Activated CD4-positive, alpha-beta memory T cell treated with anti-CD3 and anti-CD28 coated beads for 36 hours (primary cell): ENCODE data around the gene SLIT1. TPM values are rescaled to one million over a fixed set of nuclear protein-coding genes. Genes with fewer than 3 reads are reported as not detected.

Experiments
- CTCF ChIA-PET: fragments of 350-600 bp; sonication (Branson Sonifier 250); formaldehyde crosslinking; loops from one replicate; lab custom pipeline; 2021; ENCODE audit warnings: antibody characterized with exemption, inconsistent platforms; lab: Charles Lee
- POLR2A ChIA-PET: fragments of 350-600 bp; sonication (Branson Sonifier 250); formaldehyde crosslinking; loops from one replicate; lab custom pipeline; 2021; ENCODE audit warnings: antibody characterized with exemption; lab: Charles Lee
- DNase-seq: peaks from one replicate; pipeline ENCODE4 v3.0.0-alpha.2; 2020
- H3K27ac Mint-ChIP-seq: one replicate; pipeline ENCODE4 v1.8.0; 2021; ENCODE audit warnings: mixed read lengths
- H3K27me3 Mint-ChIP-seq: one replicate; pipeline ENCODE4 v1.8.0; 2021; ENCODE audit warnings: mixed read lengths
- H3K36me3 Mint-ChIP-seq: one replicate; pipeline ENCODE4 v1.8.0; 2021; ENCODE audit warnings: mixed read lengths
- H3K4me1 Mint-ChIP-seq: one replicate; pipeline ENCODE4 v1.8.0; 2021; ENCODE audit warnings: low read depth, mixed read lengths
- H3K4me3 Mint-ChIP-seq: one replicate; pipeline ENCODE4 v1.8.0; 2021; ENCODE audit warnings: mild to moderate bottlenecking, mixed read lengths
- H3K9me3 Mint-ChIP-seq: one replicate; pipeline ENCODE4 v1.8.0; 2021; ENCODE audit warnings: mixed read lengths
- intact Hi-C: fragments of 100-400 bp; cut with micrococcal nuclease; formaldehyde crosslinking; loops from one replicate; pipeline ENCODE4 v1.15.1; 2023
- total RNA-seq, 2 experiments: library from RNA; stranded (reverse); gene quantifications; one replicate each; pipeline ENCODE4 v1.2.3, GENCODE V29; 2021

The SLIT1 gene
- total RNA-seq, 2 experiments from 2014 or later: 0.63 to 0.71 TPM

GRCh38 chr10:96996275-96996965, 189.3 kb downstream of the SLIT1 start:
- CTCF ChIA-PET: interaction anchor here (2.1 kb wide), 1 partner anchor 29 kb away, joined by 10 read pairs; no protein-coding TSS in a partner anchor
- H3K27ac Mint-ChIP-seq: no peak overlapping the region

GRCh38 chr10:96995851-96996250, 189.9 kb downstream of the SLIT1 start:
- no peak overlapping the region for H3K27ac Mint-ChIP-seq
- H3K36me3 Mint-ChIP-seq: no peaks in the 10 kb centered on the region
- H3K4me1 Mint-ChIP-seq: peaks cover 6% of the 10 kb centered on the region
- no peak for DNase-seq
- POLR2A ChIA-PET: no interaction called here
- H3K27me3 Mint-ChIP-seq: no peaks in the 10 kb centered on the region
- no peaks in the 10 kb centered on the region for H3K9me3 Mint-ChIP-seq
- CTCF ChIA-PET: interaction anchor here (2.1 kb wide), 1 partner anchor 30 kb away, joined by 10 read pairs; no protein-coding TSS in a partner anchor
- intact Hi-C loops: no loop called here
- H3K4me3 Mint-ChIP-seq: no peak overlapping the region

More at GRCh38 chr10:96996275-96996965, 189.3 kb downstream of the SLIT1 start:
- Mint-ChIP-seq H3K27me3 (no peaks in the 10 kb centered on the region), H3K4me1 (peaks cover 2% of the 10 kb centered on the region), H3K9me3 (no peaks in the 10 kb centered on the region), H3K36me3 (no peaks in the 10 kb centered on the region), H3K4me3 (no peak overlapping the region)
- intact Hi-C loops: no loop called here
- DNase-seq: no peak
- POLR2A ChIA-PET: no interaction called here

DNA sequence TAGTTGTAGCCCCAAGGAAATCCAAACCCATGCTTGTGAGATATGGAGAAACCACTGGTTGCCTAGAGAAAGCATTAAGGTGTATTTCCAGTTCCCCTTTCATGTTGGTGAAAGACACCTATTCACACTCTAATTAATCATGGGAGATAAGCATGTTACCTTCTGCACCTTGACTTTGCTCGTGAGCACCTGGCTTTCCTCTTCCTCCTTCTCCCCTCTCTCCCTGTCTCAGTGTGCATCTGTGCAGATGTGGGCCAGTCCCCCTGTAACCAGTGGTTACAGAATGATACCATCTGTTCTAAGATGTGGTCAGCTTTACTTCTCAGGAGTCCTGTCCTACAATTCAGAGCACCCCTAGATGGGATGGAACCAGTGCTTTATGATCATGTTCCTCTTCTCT, 193.0 kb downstream of the SLIT1 start:
- intact Hi-C loops: no loop called here
- POLR2A ChIA-PET: no interaction called here
- H3K27ac Mint-ChIP-seq: no peak overlapping the region
- H3K9me3 Mint-ChIP-seq: no peaks in the 10 kb centered on the region
- H3K27me3 Mint-ChIP-seq: no peaks in the 10 kb centered on the region
- CTCF ChIA-PET: interaction anchor here (1.1 kb wide), 1 partner anchor 32 kb away, joined by 3 read pairs; no protein-coding TSS in a partner anchor
- peaks cover 6% of the 10 kb centered on the region for H3K4me1 Mint-ChIP-seq
- no peaks in the 10 kb centered on the region for H3K36me3 Mint-ChIP-seq
- DNase-seq: no peak
- no peak overlapping the region for H3K4me3 Mint-ChIP-seq

- CTCF ChIA-PET: no interaction called here
- Mint-ChIP-seq H3K27ac (no peak overlapping the region), H3K4me3 (no peak overlapping the region), H3K27me3 (no peaks in the 10 kb centered on the region), H3K4me1 (peaks cover 6% of the 10 kb centered on the region), H3K36me3 (no peaks in the 10 kb centered on the region), H3K9me3 (no peaks in the 10 kb centered on the region)
- POLR2A ChIA-PET: interaction anchor here (0.6 kb wide), 2 partner anchors 25 to 446 kb away, joined by 3 read pairs; no protein-coding TSS in a partner anchor
- no peak for DNase-seq
- intact Hi-C loops: no loop called here
Measured at GRCh38 chr10:96991313-96991841, 194.4 kb downstream of the SLIT1 start.

DNA sequence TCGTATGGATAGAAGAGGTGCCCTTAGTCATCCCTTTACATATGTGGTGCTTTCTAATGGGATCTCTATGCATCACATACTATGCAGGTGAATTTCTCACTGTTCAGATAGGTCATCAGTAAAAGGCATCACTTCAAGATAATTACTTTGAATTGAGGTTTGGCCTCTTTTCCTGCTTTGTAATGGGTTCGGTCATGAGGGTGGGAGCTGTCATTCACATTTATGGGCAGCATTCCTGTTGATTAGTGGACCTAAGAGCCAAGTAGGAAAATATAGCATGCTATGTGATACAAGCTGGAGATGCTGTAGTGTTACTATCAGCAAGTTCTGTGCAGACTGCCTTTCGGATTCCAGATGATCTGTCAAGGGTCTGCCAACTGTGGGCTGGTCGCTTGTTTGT, 197.3 kb downstream of the SLIT1 start:
- POLR2A ChIA-PET: interaction anchor here (0.6 kb wide), 1 partner anchor 282 kb away, joined by 4 read pairs; no protein-coding TSS in a partner anchor
- CTCF ChIA-PET: no interaction called here
- Mint-ChIP-seq H3K27ac (no peak overlapping the region), H3K4me1 (peaks cover 6% of the 10 kb centered on the region), H3K9me3 (no peaks in the 10 kb centered on the region), H3K27me3 (no peaks in the 10 kb centered on the region), H3K36me3 (peaks cover 2% of the 10 kb centered on the region), H3K4me3 (no peak overlapping the region)
- intact Hi-C loops: no loop called here
- no peak for DNase-seq

GRCh38 chr10:96987842-96988175, 197.9 kb downstream of the SLIT1 start:
- no peak overlapping the region for H3K4me3 Mint-ChIP-seq
- no peak for DNase-seq
- peaks cover 3% of the 10 kb centered on the region for H3K36me3 Mint-ChIP-seq
- H3K4me1 Mint-ChIP-seq: peaks cover 6% of the 10 kb centered on the region
- intact Hi-C loops: no loop called here
- no peaks in the 10 kb centered on the region for H3K27me3 Mint-ChIP-seq
- ChIA-PET CTCF (interaction anchor here (1.4 kb wide), 1 partner anchor 38 kb away, joined by 3 read pairs; no protein-coding TSS in a partner anchor), POLR2A (interaction anchor here (0.6 kb wide), 1 partner anchor 282 kb away, joined by 4 read pairs; no protein-coding TSS in a partner anchor)
- no peak overlapping the region for H3K27ac Mint-ChIP-seq
- no peaks in the 10 kb centered on the region for H3K9me3 Mint-ChIP-seq

DNA sequence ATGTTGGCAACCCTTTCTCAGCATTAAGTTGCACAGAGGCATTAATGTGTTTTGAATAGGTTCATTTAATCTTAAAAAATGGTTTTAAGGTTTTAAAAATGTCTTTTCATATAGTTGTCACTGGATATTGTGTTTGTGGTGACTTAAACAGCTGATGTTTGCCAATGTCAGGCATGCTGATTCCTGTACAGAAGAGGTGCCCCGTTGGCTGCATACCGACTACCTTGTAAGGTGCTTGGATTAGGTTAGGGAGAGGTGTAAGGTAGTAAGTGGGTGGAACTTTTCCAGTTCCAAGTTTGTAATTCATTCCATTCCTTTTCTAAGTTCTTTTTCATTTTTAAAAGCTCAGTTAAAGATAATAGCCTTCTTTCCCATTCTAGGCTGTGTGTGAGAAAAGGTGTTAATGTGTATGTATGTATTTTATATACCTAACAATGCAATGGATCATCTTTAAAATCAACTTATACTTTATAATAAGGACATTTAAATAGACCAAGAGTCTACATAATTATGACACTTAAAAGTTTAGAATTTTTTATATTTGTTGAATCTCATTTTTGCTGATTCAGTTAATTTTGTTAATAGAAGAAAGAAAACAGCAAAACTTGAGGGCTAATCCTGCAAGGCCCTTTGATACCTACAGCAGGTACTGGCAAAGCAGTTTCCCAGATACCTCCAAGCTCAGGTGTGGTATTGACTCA, 198.5 kb downstream of the SLIT1 start:
- Mint-ChIP-seq H3K4me3 (no peak overlapping the region), H3K27ac (no peak overlapping the region)

DNA sequence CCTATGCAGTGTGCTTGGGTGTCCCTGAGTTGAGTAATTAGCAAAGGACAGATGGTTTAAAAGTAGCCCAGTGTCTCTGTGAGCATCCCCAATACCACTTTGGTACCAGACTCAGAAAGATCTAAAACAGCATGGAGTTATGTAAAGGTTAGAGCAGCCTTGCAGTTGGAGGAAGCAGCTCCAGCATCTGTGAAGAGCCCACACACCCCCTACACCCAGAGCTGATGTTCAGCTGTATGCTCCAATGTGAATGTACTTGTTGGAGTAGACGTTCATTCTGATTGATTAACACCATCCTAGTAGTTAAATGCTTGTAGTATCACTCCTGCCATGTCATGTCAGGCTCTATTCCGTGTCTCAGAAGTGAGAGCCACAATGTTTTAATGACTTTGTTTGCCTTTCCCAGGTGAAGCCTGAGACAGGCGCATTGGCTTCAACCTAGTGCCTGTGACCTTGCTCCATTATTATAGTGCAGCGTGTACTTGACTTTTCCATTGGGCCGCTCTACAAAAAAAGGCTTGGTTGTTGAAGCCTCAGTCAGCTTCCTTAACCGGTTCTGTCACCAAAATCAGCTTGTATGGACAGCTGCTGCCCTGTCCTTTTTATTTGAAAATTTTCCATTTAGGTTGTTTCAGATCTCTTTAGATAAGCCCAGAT, 199.4 kb downstream of the SLIT1 start:
- intact Hi-C loops: no loop called here
- DNase-seq: no peak
- ChIA-PET CTCF (interaction anchor here (0.7 to 0.9 kb wide), 2 partner anchors 30 to 74 kb away, joined by 3 read pairs; no protein-coding TSS in a partner anchor), POLR2A (no interaction called here)
- Mint-ChIP-seq H3K9me3 (no peaks in the 10 kb centered on the region), H3K4me1 (peaks cover 3% of the 10 kb centered on the region), H3K36me3 (peaks cover 7% of the 10 kb centered on the region), H3K27ac (no peak overlapping the region), H3K4me3 (no peak overlapping the region), H3K27me3 (no peaks in the 10 kb centered on the region)

More for the DNA sequence above, 198.5 kb downstream of the SLIT1 start:
- POLR2A ChIA-PET: no interaction called here
- Mint-ChIP-seq H3K36me3 (peaks cover 3% of the 10 kb centered on the region), H3K27me3 (no peaks in the 10 kb centered on the region), H3K4me1 (peaks cover 6% of the 10 kb centered on the region), H3K9me3 (no peaks in the 10 kb centered on the region)
- CTCF ChIA-PET: interaction anchor here (0.7 to 1.4 kb wide), 2 partner anchors 38 to 75 kb away, joined by 3 read pairs; no protein-coding TSS in a partner anchor
- intact Hi-C loops: no loop called here
- no peak for DNase-seq

DNA sequence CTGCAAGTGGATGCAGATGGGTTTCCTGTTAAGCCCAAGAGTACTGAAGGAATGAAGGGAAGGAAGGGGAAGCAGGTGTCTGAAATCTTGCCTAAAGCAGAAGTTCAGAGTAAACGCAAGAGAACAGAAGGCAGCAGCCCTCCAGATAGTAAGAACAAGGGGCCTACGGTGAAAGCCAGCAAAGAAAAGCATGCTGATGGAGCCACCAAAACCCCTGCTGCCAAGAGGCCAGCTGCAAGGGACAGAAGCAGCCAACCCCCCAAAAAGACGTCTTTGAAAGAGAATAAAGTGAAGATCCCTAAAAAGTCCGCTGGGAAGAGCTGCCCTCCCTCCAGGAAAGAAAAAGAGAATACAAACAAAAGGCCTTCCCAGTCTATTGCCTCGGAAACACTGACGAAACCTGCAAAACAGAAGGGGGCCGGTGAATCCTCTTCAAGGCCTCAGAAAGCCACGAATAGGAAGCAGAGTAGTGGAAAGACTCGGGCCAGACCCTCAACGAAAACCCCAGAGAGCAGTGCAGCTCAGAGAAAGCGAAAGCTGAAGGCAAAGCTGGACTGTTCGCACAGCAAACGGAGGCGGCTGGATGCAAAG, 201.1 kb downstream of the SLIT1 start:
- POLR2A ChIA-PET: no interaction called here
- Mint-ChIP-seq H3K36me3 (peaks cover 15% of the 10 kb centered on the region), H3K4me3 (no peak overlapping the region), H3K9me3 (no peaks in the 10 kb centered on the region), H3K4me1 (no peaks in the 10 kb centered on the region), H3K27me3 (no peaks in the 10 kb centered on the region), H3K27ac (no peak overlapping the region)
- intact Hi-C loops: no loop called here
- CTCF ChIA-PET: interaction anchor here (0.5 to 1.2 kb wide), 3 partner anchors 41 to 230 kb away, joined by 3 to 4 read pairs (median 4); no protein-coding TSS in a partner anchor
- DNase-seq: no peak

GRCh38 chr10:96982149-96982930, 203.4 kb downstream of the SLIT1 start:
- H3K27ac Mint-ChIP-seq: no peak overlapping the region
- CTCF ChIA-PET: interaction anchor here (1.2 to 1.6 kb wide), 2 partner anchors 43 to 55 kb away, joined by 5 to 6 read pairs; no protein-coding TSS in a partner anchor

More at GRCh38 chr10:96982149-96982930, 203.4 kb downstream of the SLIT1 start:
- POLR2A ChIA-PET: no interaction called here
- no peak overlapping the region for H3K4me3 Mint-ChIP-seq
- intact Hi-C loops: no loop called here
- H3K9me3 Mint-ChIP-seq: no peaks in the 10 kb centered on the region
- H3K36me3 Mint-ChIP-seq: peaks cover 15% of the 10 kb centered on the region
- peaks cover 20% of the 10 kb centered on the region for H3K4me1 Mint-ChIP-seq
- no peaks in the 10 kb centered on the region for H3K27me3 Mint-ChIP-seq
- no peak for DNase-seq
